NCI-H2196 treated with DMSO at 0.1 percent for 48 hours (cell line): ENCODE data around the gene ZFP36.

ENCODE experiments used
- DNase-seq: peaks from one replicate; lab custom pipeline; 2025; ENCODE audit not compliant: unreplicated experiment; lab: John Stamatoyannopoulos, UW

Gene ZFP36

DNA sequence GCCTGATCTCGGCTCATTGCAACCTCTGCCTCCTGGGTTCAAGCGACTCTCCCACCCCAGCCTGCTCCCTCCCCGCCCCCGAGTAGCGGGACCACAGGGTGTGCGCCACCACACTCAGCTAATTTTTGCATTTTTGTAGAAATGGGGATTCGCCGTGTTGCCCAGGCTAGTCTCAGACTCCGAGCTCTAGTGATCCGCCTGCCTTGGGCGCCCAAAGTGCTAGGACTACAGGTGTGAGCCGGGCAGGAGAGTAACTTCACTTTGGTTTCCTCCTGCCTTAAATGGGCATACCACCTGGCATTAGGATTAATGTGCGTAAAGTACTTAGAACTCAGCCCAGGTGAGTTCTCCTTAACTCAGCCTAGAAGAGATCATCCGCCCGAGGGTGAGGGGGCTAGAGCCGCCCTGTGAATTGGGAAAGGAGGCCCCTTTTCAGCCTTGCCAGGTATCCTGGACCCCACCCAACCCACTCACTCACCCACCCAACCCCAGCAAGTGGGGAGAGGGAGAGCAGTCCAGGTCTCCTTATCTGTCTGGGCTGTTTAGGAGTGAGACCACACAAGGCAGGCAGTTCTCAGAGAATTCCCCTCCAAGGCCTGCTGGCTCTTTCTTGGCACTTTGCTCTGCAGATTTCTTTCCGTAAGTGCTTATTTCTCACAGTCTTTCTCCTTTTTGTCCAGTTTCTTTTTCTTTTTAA, 1.2 kb upstream of the ZFP36 start:
- DNase-seq = no peak

DNA sequence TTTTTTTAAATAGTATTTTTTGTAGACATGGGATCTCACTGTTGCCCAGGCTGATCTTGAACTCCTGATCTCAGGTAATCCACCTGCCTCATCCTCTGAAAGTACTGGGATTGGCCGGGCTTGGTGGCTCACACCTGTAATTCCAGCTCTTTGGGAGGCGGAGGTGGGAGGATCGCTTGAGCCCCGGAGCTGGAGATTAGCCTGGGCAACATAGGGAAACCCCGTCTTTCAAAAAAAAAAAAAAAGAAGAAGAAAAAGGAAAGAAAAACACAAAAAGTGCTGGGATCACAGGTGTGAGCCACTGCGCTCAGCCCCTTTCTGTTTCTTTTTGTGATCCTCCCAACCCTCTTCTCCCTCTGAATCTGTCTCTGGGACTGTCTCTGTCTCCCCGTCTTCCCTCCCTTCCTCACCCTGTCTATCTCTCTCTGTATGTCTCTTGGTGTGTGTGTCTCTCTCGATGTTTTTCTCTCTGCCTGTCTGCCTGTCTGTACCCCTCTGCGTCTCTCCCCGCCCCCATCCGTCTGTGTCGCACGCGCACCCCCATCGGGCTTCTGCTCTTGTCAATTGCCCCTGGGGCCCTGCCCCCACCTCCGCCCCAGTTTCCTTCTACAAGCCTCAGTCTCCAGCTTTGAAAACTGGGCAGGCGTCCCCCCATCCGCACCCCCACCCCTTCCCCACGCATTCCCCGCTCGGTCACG, 540 bp upstream of the ZFP36 start:
- DNase-seq = no peak

GRCh38 chr19:39407410-39407659, 688 bp downstream of the ZFP36 start:
- DNase-seq = no peak

DNA sequence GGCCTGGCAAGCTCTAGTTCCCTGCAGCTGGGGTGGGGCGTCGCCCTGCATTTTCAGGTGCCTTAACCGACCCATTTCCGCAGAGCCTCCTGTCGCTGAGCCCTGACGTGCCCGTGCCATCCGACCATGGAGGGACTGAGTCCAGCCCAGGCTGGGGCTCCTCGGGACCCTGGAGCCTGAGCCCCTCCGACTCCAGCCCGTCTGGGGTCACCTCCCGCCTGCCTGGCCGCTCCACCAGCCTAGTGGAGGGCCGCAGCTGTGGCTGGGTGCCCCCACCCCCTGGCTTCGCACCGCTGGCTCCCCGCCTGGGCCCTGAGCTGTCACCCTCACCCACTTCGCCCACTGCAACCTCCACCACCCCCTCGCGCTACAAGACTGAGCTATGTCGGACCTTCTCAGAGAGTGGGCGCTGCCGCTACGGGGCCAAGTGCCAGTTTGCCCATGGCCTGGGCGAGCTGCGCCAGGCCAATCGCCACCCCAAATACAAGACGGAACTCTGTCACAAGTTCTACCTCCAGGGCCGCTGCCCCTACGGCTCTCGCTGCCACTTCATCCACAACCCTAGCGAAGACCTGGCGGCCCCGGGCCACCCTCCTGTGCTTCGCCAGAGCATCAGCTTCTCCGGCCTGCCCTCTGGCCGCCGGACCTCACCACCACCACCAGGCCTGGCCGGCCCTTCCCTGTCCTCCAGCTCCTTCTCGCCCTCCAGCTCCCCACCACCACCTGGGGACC, 1.2 kb downstream of the ZFP36 start:
- no peak for DNase-seq

DNA sequence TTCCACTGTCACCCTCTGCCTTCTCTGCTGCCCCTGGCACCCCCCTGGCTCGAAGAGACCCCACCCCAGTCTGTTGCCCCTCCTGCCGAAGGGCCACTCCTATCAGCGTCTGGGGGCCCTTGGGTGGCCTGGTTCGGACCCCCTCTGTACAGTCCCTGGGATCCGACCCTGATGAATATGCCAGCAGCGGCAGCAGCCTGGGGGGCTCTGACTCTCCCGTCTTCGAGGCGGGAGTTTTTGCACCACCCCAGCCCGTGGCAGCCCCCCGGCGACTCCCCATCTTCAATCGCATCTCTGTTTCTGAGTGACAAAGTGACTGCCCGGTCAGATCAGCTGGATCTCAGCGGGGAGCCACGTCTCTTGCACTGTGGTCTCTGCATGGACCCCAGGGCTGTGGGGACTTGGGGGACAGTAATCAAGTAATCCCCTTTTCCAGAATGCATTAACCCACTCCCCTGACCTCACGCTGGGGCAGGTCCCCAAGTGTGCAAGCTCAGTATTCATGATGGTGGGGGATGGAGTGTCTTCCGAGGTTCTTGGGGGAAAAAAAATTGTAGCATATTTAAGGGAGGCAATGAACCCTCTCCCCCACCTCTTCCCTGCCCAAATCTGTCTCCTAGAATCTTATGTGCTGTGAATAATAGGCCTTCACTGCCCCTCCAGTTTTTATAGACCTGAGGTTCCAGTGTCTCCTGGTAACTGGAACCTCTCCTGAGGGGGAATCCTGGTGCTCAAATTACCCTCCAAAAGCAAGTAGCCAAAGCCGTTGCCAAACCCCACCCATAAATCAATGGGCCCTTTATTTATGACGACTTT, 2.0 kb downstream of the ZFP36 start:
- DNase-seq = peak; percentile 26

DNA sequence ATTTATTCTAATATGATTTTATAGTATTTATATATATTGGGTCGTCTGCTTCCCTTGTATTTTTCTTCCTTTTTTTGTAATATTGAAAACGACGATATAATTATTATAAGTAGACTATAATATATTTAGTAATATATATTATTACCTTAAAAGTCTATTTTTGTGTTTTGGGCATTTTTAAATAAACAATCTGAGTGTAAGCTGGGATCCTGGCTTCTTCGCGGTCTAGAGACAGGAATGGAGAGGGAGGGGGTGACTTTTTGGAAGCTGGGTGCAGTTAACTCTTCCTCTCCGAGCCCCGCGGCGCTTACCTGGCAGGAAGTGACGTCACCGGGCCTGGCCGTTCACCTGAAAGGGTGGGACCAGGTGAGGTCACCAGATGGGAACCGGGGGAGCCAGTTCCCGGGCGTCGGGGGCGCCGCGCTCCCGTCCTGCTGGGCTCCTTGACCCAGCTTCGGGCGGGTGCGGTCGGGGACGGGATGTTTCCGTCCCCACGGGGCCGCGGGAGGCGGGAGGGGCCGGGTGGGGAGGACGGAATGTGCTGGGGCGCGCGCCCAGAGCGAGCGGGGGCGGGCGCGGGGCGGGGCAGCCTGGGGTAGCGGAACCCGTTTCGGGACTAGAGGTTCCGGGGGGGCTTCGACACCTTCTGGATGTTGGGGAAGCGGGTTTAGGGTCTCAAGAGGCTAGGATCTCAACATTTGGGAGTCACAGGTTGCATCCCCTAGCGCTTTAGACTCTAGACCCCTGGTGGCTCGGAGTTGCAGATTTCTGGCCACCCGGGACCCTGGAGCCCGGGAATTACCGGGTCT, 2.8 kb downstream of the ZFP36 start:
- peak; percentile 86 for DNase-seq

- no peak for DNase-seq
Observed at GRCh38 chr19:39410017-39410830, 3.6 kb downstream of the ZFP36 start.

- DNase-seq = no peak
Observed at GRCh38 chr19:39410831-39411080, 4.1 kb downstream of the ZFP36 start.

DNA sequence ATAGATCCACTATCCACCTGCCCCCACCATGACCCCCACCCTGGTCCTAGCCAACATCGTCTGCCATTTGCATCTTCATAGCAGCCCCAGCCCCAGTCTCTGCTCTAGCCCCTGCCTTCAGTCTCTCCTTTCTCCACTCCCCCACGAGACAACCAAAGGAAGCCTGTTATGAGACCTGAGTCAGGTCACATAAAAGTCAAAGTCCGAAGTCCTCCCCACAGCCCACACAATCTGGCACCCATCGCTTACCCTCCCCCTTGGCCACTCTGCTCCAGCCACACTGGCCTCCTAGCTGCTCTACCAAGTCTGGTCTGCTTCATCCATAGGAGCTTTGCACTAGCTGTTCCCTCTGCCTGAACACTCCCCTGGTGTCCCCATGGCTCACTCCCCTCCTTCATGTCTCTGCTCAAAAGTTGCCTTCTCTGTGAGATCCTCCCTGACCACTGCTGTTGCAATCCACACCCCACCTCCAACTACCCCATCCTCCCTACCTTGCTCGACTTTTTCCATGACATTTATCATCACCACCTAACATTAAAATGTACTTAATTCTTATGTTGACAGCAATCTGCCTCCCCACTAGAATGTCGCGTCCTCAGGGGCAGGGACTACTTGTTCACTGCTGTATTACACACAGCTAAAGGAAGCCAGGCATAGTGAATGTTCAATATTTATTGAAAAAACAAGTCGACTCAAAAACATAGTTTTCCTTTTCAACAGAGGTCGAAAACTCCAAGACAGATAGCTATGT, 4.6 kb downstream of the ZFP36 start:
- no peak for DNase-seq

DNA sequence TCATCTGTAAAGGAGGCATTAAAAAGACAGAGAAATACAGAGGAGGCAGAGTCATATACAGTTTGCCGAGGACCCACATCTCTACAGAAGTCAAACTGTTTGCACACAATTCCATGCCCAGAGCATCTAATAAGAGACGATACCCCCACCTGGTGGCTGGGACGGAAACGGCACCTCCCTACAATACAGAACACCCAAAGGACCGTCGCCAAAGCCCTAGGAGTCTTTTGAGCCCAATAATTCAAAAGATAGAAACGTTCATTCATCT, 5.1 kb downstream of the ZFP36 start:
- DNase-seq = peak; percentile 89

DNA sequence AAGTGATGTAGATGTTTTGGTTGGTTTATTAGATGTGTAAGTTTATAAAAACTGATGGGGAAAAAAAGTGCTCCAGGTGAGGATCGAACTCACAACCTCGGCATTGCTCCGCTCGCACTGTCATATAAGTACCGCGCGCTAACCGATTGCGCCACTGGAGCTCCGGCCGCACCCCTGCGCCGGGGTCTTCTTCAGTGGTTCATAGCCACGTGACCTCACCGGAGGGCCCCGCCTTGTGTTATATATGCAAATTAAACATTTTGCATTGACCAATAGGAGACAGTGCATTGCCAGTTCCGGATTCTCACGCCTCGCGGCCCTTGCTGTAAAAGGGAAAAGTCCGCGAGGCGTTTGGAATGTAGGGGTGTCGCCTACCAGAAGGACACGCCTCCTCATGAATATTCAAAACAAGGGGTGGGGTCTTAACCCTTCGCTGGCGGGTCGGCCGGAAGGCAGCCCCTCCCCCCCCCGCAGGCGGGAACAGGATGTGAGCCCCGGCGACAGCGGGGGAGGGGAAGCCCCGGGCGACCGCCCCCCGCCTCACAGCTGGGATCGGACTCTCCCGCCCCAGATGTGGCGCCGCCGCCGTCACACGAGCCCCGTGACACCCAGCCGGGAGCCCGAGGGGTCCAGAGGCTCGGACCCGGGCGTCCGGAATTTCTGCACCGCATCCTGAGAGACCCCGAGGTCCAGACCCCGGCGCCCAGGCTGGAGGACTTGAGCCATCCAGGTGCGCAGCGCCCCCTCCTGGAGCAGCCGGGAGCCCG, 5.6 kb downstream of the ZFP36 start, which contains the start of gene PLEKHG2:
TSS of gene PLEKHG2 (plus strand) at position 570 of the 767 bp plus-strand sequence. CDS start 1,418 bp downstream, outside the sequence.
- DNase-seq = peak; percentile 97

- DNase-seq = no peak
Observed at GRCh38 chr19:39412867-39413271, 6.2 kb downstream of the ZFP36 start.

- no peak for DNase-seq
Observed at GRCh38 chr19:39413272-39413910, 6.7 kb downstream of the ZFP36 start.

GRCh38 chr19:39413911-39414608, 7.4 kb downstream of the ZFP36 start:
- DNase-seq = no peak

GRCh38 chr19:39415111-39416046, 8.7 kb downstream of the ZFP36 start:
- no peak for DNase-seq
